Ureter (tissue), 1 donor: Measurements from ENCODE around the gene PPP1R13B. TPM values are rescaled to one million over a fixed set of nuclear protein-coding genes. Genes with fewer than 3 reads are reported as not detected.
"Not testable (repeated sequence)": the region's sequence is repeated elsewhere in the genome, so short reads cannot be mapped to it uniquely, and the experiment has no call there.

Source experiments
- DNase-seq: peaks from one replicate; pipeline ENCODE4 v3.0.0-alpha.2; 2020; ENCODE audit warnings: low spot score
- total RNA-seq: library from RNA; stranded (reverse); gene quantifications from one replicate; pipeline ENCODE4 v1.2.4, GENCODE V29; 2023
- donor health status: DM: yes; HTN: yes; CAD: no.

Gene PPP1R13B
- total RNA-seq, 1 donor from 2014 or later: 94.4 TPM

- DNase-seq: no peak
These were observed 147.2 kb downstream of the PPP1R13B start for GRCh38 chr14:103699901-103700752.

GRCh38 chr14:103699261-103699661, 148.1 kb downstream of the PPP1R13B start:
- no peak for DNase-seq

- DNase-seq: peak; percentile 87
These were observed 148.8 kb downstream of the PPP1R13B start for GRCh38 chr14:103698380-103699260.

GRCh38 chr14:103697603-103698379, 149.6 kb downstream of the PPP1R13B start:
- DNase-seq: no peak

- DNase-seq: no peak
These were observed 150.2 kb downstream of the PPP1R13B start for GRCh38 chr14:103697206-103697602.

GRCh38 chr14:103696466-103697071, 150.8 kb downstream of the PPP1R13B start:
- DNase-seq: no peak

- DNase-seq: no peak
These were observed 151.3 kb downstream of the PPP1R13B start for GRCh38 chr14:103696070-103696402.

- no peak for DNase-seq
These were observed 151.9 kb downstream of the PPP1R13B start for GRCh38 chr14:103695296-103696069.

- no peak for DNase-seq
These were observed 152.8 kb downstream of the PPP1R13B start for GRCh38 chr14:103694572-103695026.

- DNase-seq: no peak
These were observed 153.9 kb downstream of the PPP1R13B start for GRCh38 chr14:103693515-103693914.

- no peak for DNase-seq
These were observed 154.5 kb downstream of the PPP1R13B start for GRCh38 chr14:103692871-103693270.

GRCh38 chr14:103692159-103692558, 155.2 kb downstream of the PPP1R13B start:
- no peak for DNase-seq

- not testable (repeated sequence) for DNase-seq
These were observed 155.7 kb downstream of the PPP1R13B start for GRCh38 chr14:103691655-103692054.

GRCh38 chr14:103690332-103690731, 157.0 kb downstream of the PPP1R13B start:
- no peak for DNase-seq

GRCh38 chr14:103688906-103689902, 158.2 kb downstream of the PPP1R13B start:
- no peak for DNase-seq

- no peak for DNase-seq
These were observed 158.9 kb downstream of the PPP1R13B start for GRCh38 chr14:103688441-103688840.

GRCh38 chr14:103687712-103688111, 159.7 kb downstream of the PPP1R13B start:
- no peak for DNase-seq

GRCh38 chr14:103686831-103687485, 160.4 kb downstream of the PPP1R13B start:
- DNase-seq: no peak
